Stimulated activated CD4-positive, alpha-beta T cell treated with anti-CD3 and anti-CD28 coated beads, Interleukin-15, amount 100 ng/mL, for 48 hours (primary cell): ENCODE data around the gene PDF.

Experiments used
- DNase-seq, 2 donors: peaks; one replicate each; pipeline ENCODE4 v3.0.0-alpha.2; 2020; ENCODE audit warnings: low read depth in 2 of 2

PDF gene

DNA sequence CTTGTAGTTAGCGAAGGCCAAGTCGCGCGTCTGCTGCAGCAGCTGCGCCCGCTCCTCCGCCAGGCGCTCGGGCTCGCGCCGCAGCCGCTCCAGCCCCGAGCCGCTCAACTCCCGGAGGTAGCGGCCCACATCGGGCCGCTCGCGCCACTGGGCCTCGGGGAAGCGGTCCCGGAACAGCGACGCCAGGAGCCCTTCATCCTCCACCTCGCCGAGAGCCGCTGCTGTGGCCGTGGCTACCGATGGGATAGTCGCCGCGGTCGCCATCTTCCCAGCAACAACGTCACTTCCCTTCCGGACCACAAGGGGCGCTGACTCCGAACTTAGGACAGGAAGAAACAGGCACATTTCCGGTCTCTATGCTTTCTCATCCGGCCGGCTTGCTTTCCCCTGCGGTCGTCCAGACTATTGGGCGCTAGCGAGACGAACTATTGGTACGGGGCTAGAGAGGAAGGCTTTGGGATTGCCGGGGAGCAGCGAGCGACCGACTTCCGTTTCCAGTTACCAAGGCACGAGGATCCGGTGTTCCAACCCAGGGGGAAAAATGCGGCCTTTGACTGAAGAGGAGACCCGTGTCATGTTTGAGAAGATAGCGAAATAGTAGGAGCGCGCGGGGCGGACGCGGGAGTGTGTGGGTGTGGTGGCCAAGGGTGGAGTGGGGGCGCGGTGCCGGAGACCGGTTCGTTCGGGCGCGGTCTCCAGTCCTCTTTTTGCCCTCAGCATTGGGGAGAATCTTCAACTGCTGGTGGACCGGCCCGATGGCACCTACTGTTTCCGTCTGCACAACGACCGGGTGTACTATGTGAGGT lies 9.1 kb upstream of the PDF start, which contains the start of the genes COG8 and NIP7:
COG8 (minus strand) TSS at position 276 of the 806 bp plus-strand sequence; CDS start at position 264, 12 bp downstream.
NIP7 (plus strand) TSS at position 484 of the 806 bp plus-strand sequence; CDS start at position 542, 58 bp downstream.
- DNase-seq = peak; percentile 89 to 90

DNA sequence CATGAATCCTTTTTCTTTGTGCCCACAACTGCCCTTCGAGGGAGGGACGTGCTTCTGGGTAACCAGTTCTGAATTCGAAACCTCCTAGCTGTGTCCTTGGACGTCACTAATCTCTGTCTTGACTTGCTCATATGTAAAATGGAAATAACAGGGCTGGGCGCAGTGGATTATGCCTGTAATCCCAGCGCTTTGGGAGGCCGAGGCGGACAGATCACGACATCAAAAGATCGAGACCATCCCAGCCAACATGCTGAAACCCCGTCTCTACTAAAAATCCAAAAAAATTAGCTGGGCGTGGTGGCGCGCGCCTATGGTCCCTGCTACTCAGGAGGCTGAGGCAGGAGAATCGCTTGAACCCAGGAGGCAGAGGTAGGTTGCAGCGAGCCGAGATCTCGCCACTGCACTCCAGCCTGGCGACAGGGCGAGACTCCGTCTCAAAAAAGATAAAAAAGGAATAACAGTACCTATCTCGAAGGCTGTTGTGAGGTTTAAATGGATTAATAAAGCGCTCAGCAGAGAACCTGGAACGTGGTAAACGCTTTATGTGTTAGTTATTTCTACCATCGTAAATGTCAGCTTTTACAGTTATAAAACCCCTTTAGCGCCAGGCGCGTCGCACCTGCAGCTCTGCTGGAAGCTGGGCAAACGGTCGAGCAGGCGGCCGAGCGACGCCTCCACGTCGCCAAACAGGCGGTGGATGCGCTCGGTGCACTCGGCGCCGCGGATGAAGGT lies 8.3 kb upstream of the PDF start:
- peak in 1 of 2 donors; percentile 40 for DNase-seq

DNA sequence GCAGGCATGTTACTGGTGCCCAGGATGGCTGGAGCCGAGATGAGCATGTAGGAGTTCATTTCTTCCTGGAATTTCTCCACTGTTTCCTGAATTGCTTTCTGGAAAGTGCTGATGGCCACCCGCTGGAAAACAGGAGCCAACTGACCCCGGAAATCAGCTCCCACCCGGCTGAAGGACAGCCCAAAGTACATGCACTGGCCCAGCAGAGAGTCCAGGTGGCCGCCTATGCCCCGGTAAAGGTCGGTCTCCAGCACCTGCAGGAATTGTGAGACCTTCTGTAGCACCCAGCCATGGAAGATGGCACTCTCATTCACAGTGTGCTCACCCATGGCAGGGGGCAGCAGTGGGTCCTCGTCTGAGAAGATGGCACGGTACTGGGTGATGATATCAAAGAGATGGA lies 4.3 kb upstream of the PDF start:
- no peak for DNase-seq

DNA sequence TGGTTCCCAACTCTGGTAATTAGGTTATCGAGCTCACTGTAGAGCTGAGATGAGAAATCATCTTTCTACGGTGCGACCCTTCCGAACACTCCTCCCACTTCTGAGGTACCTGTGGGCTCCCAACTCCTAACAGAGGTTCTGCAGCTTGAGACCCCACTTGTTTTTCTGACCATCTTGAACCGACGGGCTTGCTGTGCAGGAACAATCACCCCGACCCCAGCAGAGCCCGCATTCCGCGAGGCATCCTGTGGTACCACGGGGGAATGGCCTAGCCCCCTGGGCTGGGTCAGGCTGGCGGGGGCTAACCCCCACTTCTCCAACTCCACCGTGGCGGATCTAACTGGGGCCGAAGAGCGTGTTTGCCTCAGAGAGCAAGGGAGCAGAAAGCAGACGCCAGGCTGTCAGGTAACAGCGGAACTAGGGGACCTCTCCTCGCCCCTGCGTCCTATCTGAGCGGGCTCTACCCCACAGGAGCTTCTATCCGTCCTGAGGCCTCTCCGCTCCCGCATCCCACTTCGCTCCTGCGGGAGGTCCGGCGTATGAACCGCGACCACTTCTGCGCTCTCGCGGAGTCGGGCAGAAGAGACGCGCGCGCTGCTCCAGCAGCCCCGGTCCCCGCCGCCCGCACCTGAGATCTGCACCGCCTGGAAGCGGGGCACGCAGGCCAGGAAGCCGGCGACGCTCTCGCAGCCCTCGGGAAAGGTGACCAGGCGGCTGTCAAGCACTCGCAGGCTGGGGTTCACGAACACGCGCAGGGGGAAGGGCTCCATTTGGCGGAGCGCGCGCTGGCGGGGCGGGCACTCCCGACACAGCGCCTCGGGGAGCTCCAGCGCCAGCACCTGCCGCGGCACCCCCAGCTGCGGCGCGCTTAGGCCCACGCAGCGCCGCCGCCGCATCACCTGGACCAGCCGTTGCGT lies 761 bp downstream of the PDF start:
- DNase-seq = peak; percentile 15 to 23

DNA sequence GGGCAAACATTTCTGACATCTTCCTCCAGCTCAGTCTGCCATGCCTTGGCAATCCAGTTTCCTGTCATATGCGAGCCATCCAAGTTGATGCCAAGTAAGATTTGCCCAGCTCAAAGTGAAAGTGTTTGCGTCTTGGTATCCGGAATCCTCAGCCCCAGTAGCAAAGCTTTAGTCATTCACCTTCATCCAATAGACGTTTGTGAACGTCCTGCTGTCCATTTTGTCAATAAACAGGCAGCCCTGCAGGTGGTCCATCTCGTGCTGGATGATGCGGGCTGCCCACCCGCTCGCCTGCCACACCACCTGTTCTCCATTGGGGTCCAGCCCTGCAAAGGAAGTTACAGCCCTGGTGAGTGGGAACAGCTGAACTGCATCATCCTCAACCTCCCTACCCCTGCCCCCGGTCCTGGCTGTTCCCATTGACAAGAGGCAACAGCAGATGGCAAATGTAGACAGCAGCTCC lies 1.5 kb downstream of the PDF start:
- DNase-seq = no peak

DNA sequence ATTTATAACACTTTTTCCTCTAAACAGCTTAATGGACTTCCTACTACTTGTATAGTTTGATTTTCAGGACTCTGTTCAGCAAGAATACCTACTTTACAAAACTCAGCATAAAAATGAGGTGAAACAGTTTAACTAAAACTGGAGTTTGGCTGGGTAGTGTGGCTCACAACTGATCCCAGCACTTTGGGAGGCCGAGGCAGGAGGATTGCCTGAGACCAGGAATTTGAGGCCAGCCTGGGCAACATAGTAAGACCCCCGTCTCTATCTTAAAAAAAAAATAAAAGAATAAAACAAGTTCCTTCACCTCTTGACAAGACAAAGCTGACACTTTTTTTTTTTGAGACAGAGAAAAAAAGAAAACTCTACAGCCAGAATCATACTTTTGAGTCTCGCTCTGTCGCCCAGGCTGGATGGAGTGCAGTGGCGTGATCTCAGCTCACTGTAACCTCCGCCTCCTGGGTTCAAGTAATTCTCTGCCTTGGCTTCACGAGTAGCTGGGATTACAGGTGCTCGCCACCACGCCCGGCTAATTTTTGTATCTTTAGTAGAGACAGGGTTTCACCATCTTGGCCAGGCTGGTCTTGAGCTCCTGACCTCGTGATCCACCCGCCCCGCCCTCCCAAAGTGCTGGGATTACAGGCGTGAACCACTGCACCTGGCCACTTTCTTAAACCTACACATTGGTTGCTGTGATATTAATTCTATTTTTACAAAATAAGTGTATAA lies 2.6 kb downstream of the PDF start:
- no peak for DNase-seq

DNA sequence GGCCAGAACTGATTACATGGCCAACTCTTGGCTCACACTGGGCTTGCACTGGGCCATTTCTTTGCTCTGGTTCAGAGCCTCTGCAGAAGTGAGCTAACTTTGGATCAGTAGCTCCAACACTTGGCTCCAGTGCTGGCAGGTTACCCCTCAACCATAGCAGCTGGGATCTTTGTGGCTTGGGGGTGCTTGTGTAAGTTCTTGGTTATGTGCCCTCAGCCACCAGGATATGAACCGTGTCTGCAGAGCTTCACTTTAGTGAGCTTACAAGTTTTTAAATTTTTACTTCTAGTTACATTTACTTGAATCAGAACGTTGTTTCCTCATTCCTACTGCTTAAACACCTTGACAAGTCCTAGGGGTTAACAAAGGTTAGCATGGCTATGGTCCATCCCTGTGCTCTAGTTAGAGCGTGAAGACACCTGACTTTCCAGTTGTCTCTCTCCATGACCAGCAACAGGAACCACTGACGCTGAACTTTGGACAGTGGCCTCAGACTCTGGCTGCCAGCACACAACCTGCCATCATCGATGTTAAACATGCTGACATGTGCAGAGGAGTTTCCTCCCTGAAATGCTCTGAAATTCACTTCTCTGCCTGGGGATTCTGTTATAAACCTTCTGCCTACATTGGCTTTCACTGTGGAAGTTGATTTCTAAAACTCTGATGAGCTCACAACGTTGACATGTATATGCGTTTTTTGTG lies 4.1 kb downstream of the PDF start:
- DNase-seq = no peak

DNA sequence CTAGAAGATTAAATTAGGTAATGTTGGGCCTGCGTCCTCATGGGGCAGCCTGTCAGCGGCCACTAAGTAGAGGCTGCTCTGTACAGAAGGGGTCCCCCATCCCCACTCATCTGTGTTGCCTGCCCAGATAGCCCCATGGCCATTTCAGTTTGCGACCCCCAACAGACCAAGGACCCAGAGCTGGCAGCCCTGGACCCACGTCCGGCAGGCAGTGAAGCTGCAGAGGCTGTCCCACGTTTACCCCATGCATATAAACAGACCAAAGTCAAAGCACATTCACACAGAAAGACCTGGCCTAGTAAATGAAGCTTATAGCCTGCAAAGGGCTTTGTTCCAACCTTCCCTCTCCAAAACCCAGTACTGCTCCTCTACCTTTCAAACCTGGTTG lies 4.6 kb downstream of the PDF start:
- DNase-seq = no peak

DNA sequence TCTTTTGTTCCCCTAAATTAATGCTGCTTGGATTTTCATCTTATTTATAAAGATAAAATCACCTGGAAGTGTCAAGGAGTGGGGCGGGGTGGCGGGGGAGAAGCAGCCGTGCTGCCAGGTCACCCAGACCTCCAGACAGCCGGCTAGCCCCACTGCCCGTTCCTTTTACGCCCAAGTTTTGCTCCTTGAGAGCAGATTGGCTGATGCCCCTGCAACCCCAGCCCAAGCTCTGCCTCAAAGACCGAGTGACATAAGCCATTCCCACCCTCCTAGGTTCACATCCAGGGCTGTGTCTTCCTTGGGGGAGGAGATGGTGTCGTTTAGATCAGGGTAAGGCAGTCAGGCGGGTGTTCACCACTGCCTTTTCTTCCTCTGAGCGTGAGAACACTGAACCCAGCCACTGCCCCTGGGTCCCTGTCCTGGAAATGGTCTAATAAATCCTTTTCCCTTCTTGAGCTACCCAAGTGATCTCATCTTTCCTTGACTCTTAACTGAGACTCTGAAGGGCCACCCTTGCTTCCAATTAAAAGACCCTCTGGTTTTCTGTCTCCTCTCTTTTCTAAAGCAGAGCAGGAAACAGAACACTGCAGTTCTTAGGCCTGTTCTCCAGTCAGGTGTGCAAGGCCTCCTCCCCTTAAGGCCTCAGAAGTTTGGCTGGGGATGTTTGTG lies 5.7 kb downstream of the PDF start:
- no peak for DNase-seq

DNA sequence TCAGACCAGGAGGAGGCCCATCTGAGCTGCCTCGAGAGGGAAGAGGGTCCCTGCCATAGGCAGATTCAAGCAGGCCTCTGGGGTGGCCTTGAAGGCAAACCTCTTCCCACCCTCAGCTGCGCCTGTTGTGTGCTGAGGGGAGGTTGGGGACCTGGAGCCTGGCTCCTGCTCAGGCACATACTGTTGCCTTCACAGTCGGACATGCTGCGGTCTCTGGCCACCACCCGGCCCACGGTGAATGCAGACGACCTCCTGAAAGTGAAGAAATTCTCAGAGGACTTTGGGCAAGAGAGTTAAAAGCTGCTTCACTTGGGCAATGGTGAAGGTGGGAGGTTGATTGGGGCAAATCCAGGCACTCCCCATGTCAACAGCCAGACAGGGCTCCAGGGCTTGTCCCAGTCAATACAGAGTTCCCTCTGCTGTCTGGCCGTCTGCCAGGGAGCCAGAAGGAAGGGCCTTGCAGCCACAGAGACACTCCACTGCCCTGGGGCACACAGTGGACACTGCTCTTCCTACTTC lies 6.3 kb downstream of the PDF start:
- no peak for DNase-seq

DNA sequence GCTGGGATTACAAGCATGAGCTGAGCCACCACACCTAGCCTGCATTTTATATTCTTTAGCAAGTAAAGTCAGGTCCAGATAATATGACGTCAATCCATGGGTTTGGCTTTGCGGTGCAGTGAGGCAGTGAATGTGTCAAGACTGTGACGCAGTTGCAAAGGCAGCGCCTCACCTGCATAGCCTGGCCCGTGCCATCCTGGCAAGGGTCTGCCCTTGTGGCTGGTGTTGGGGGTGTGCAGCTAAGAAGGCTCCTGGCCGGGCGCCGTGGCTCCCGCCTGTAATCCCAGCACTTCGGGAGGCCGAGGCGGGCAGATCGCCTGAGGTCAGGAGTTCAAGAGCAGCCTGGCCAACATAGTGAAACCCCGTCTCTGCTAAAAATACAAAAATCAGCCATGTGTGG lies 7.0 kb downstream of the PDF start:
- DNase-seq = no peak

DNA sequence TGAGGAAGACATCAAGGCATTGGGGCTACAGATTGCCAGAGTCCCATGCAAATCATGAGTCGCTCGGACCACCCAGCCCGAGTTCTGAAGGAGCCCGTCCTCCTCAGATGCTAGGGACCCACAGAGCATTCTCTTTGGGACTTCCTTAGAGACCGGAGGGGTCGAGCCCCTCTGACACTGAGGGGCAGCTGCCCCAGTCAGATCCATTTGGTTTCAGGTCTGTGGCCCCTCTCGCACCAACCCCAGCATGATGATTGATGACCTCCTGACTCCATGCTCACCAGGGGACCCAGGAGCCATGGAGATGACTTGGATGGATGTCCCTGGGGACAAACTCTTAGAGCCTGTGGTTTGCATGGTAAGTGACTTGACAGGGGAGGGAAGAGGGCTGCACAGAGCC lies 8.0 kb downstream of the PDF start:
- no peak for DNase-seq

DNA sequence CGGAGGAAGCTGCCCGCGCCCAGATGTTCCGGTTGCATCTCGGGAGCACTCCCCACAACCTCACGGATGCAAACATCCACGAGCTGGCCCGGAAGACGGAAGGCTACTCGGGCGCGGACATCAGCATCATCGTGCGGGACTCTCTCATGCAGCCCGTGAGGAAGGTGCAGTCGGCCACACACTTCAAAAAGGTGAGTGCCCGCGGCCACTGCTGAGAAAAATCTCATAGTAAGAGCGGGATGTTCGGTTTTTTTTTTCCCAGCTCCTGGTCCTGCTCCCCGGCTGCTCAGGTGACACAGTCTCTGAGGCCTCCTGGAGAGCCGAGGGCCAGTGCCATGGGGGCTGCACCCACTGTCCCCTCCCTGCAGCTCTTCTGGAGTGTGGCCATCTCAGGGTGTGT lies 9.3 kb downstream of the PDF start:
- no peak for DNase-seq

DNA sequence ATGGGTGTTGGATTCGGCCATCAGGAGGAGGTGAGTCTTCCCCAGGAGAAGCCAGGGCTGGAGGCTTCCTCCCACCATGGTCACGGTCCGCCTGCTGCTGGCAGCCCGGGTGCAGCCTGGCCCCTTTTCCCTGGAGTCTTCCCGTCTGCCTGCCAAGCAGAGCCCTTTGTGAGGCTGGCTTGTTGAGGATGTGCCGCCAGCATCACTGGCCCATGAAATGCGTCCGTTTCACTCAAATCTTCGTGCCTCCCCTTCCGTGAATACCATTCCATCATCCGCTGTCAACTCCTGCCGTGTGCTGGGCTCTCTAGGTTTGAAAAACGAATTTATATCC lies 9.7 kb downstream of the PDF start:
- DNase-seq = no peak

DNA sequence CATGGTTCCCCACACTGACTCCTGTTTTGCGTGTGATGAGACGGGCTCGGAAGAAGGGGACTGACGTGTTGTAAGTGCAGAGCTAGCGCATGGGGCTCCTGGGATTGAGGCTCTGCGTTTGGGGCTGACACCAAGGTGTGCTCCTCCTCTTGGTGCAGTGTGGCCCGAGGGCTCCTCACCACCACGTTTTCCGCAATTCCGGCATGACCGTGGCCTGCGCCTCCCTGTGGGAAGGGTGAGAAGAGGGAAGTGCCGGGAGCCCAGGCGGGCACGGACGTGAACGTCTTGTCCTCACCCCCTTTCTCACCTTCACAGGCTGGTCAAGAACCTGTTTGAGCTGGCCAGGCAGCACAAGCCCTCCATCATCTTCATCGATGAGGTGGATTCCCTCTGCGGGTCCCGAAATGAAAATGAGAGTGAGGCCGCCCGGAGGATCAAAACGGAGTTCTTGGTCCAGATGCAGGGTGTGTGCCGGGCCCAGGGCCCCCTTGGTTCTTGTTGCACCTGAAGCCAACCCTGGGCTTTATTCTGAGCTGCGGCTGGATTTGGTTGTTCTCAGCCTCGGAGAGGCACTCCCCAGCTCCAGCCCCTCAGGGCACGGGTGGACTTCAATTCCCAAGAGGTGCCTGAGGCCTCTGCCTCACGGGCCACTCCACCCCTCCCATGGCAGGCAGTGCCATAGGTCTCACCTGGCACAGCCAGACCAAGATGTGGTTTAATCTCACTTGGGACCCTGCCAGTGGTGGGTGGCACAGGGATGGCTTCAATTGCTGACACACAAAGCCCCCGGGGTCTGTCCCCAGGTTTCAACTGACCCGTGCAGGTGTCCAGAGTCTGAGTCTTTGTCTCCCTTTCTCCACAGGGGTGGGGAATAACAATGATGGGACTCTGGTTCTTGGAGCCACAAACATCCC lies 10.3 kb downstream of the PDF start:
- DNase-seq = no peak

DNA sequence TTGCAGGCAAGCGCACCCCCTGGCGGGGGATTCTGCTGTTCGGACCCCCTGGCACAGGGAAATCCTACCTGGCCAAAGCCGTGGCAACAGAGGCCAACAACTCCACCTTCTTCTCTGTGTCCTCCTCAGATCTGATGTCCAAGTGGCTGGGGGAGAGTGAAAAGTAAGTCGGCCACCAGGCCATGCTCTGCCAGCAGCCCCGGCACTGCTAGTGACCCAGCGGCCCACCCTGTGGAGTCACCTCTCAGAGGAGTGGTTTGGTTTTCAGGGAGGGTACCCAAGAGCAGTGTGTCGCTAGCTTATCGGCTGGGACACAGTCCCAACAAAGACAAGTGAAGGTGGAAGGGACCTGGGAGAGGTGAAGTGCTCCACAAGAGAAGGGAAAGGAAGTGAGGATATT lies 11.0 kb downstream of the PDF start:
- no peak for DNase-seq

DNA sequence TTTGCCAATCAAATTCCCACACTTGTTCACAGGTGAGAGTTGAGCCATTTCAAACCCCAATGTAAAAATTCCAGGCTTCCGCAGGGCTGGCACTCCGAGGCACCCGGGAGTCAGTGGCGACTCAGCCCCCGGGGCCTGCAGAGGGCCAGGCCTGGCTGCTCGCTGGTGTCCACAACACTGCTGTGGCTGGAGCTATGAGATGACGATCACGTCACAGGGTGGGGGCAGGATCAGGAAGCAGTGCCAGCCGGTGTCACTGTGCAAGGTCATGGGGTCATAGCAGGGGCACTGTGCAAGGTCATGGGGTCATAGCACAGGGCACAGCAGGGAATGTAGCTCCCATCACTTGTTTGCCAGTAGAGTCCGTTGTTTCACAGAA lies 11.5 kb downstream of the PDF start:
- DNase-seq = no peak

DNA sequence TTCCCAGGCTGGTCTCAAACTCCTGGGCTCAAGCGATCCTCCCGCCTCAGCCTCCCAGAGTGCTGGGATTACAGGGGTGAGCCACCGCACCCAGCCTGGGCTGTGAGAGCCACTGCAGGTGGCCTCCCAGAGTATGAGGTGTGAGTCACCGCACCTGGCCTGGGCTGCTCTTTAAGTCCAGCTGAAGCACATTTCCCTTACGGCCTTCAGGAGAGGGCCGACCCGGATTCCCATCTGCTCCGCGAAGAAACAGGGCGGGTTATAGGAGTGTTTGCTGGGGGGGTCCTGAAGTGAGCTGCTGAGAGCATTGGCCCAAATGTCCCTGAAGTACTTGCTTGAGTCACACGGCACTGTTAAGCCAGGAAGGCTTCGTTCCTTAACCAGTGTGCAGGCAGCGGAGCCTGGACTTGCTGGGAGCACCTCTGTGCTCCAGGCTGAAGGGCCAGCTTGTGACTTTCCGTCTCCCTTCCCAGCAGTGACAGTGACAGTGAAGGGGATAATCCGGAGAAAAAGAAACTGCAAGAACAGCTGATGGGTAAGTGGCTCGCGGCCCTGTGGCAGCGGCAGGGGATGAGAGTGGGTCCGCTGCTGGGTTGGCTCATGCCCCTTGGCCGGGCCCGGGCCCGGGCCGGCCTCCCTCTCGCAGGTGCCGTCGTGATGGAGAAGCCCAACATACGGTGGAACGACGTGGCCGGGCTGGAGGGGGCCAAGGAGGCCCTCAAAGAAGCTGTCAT lies 12.0 kb downstream of the PDF start:
- no peak for DNase-seq
